Upper lobe of right lung (tissue), 1 donor: ENCODE results near the gene CCDC178. TPM values are rescaled to one million over a fixed set of nuclear protein-coding genes. Genes with fewer than 3 reads are reported as not detected.

Experiments
- ATAC-seq: fragments of 200-7000 bp; cut with Tn5 transposase; one replicate; pipeline ENCODE4 v1.9.1; 2020; ENCODE audit warnings: mild to moderate bottlenecking, moderate library complexity
- DNase-seq: peaks from one replicate; pipeline ENCODE4 v3.0.0-alpha.2; 2020
- H3K27ac ChIP-seq: fragments of 200-600 bp; one replicate; pipeline ENCODE4 v1.8.0; 2022
- H3K27me3 ChIP-seq: fragments of 200-600 bp; one replicate; pipeline ENCODE4 v1.8.0; 2022; ENCODE audit warnings: mild to moderate bottlenecking
- H3K36me3 ChIP-seq: fragments of 200-600 bp; one replicate; pipeline ENCODE4 v1.8.0; 2022
- H3K4me1 ChIP-seq: fragments of 200-600 bp; one replicate; pipeline ENCODE4 v1.8.0; 2022
- H3K4me3 ChIP-seq: fragments of 200-600 bp; one replicate; pipeline ENCODE4 v1.8.0; 2022; ENCODE audit warnings: mild to moderate bottlenecking
- H3K9me3 ChIP-seq: fragments of 200-600 bp; one replicate; pipeline ENCODE4 v1.8.0; 2022
- CTCF ChIP-seq: fragments of 200-600 bp; IDR thresholded peaks from one replicate; pipeline ENCODE4 v1.8.0; 2022; ENCODE audit warnings: antibody characterized with exemption
- intact Hi-C: fragments of 100-400 bp; cut with DNase I; formaldehyde crosslinking; loops from one replicate; pipeline ENCODE4 v1.11.0; 2022
- long read RNA-seq: library from polyadenylated mRNA; unstranded; transcript quantifications from one replicate; pipeline ENCODE4 v2.0.0, GENCODE V29; 2021
- total RNA-seq: library from RNA; stranded (reverse); fragmentation: NEBNext Ultra II Directional; extraction: Animal tissue kit (Norgen Biotek cat#: 25700); gene quantifications from one replicate; pipeline ENCODE4 v1.2.1, GENCODE V29; 2021
- donor health status: DM: no; HTN: yes; CAD: no; lungs with severe emphysema.

The CCDC178 gene, protein sequence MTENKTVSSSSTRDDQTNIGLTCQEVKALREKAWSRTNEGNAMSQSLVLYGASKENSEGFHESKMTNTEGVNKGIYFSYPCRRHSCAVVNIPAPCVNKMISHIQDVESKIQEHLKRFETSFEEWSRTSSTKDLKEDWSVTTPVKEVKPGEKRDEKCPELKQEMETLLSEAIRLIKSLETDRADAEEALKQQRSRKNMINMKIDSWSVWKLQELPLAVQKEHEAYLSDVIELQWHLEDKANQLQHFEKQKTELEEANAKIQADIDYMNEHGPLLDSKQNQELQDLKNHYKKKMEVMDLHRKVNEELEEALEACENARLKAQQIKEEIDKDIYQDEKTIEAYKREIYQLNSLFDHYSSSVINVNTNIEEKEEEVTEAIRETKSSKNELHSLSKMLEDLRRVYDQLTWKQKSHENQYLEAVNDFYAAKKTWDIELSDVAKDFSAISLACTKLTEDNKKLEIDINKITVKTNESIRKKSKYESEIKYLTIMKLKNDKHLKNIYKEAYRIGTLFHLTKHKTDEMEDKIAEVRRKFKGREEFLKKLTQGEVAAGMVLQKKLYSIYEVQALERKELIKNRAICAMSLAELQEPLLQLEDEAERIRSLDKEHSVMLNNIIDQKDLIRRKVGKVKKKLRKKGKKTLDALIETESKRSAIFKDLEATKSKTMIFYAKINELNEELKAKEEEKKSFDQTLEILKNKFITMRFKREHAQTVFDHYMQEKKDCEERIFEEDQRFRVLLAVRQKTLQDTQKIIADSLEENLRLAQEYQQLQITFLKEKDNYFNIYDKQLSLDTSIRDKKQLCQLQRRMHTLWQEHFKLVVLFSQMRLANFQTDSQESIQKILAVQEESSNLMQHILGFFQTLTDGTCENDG
- 2.5 TPM for total RNA-seq
- long read RNA-seq, partial matches to known transcripts = 0 of 1 reads
- long read RNA-seq, other reads (novel, unspliced or antisense) = 0 of 1 reads

GRCh38 chr18:33440060-33441043, at the start of gene CCDC178:
CCDC178 (minus strand) TSS chr18:33440721; CDS start chr18:33412088, 28,633 bp downstream.
- Histone ChIP-seq H3K9me3 (no peaks in the 10 kb centered on the region), H3K4me3 (peak within 1 kb of the TSS; percentile 45), H3K27me3 (no peaks in the 10 kb centered on the region), H3K27ac (no peak within 1 kb of the TSS), H3K36me3 (no peaks in the 10 kb centered on the region), H3K4me1 (peaks cover 4% of the 10 kb centered on the region)
- intact Hi-C loops = no loop called here
- peak; percentile 44 for TF ChIP-seq CTCF
- peak; percentile 75 for ATAC-seq
- peak; percentile 66 for DNase-seq

GRCh38 chr18:33483908-33484307, 43.4 kb upstream of the CCDC178 start:
- ATAC-seq (no peak), DNase-seq (no peak)
- H3K27me3 ChIP-seq = no peaks in the 10 kb centered on the region
- no peak overlapping the region for H3K4me3 ChIP-seq
- no peaks in the 10 kb centered on the region for H3K9me3 ChIP-seq
- intact Hi-C loops = no loop called here
- no peaks in the 10 kb centered on the region for H3K36me3 ChIP-seq
- no peak overlapping the region for H3K27ac ChIP-seq
- H3K4me1 ChIP-seq = no peaks in the 10 kb centered on the region
- no peak for TF ChIP-seq CTCF

- DNase-seq = no peak
- intact Hi-C loops = no loop called here
- Histone ChIP-seq H3K36me3 (no peaks in the 10 kb centered on the region), H3K4me1 (no peaks in the 10 kb centered on the region), H3K4me3 (no peak overlapping the region), H3K27ac (no peak overlapping the region), H3K9me3 (no peaks in the 10 kb centered on the region), H3K27me3 (no peaks in the 10 kb centered on the region)
- ATAC-seq = no peak
- no peak for TF ChIP-seq CTCF
Measured at GRCh38 chr18:33472509-33472908, 32.0 kb upstream of the CCDC178 start.

DNA sequence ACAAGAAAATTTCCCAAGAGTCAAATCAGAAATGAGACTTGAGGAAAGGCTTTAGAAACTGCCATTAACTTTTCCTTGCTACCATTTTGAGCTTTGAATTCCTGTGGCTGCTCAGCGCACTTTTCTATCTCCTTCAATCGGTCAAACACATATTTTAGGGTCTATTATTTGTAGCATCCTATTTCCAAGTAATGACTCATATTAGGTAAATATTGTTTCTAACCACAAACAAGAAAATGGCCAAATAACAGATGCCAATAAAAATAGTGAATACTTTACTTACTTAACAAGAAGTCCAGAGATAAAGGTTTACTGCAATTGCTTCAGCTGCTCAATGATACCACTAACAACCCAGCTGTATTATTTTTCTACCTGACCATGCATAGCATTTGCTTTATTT, 29.7 kb upstream of the CCDC178 start:
- no peaks in the 10 kb centered on the region for H3K4me1 ChIP-seq
- intact Hi-C loops = no loop called here
- ATAC-seq (no peak), DNase-seq (no peak)
- H3K27ac ChIP-seq = no peak overlapping the region
- no peak for TF ChIP-seq CTCF
- no peaks in the 10 kb centered on the region for H3K9me3 ChIP-seq
- H3K27me3 ChIP-seq = no peaks in the 10 kb centered on the region
- H3K36me3 ChIP-seq = no peaks in the 10 kb centered on the region
- H3K4me3 ChIP-seq = no peak overlapping the region

- no peak for DNase-seq
- TF ChIP-seq CTCF = no peak
- no peak overlapping the region for H3K27ac ChIP-seq
- no peak overlapping the region for H3K4me3 ChIP-seq
- ATAC-seq = no peak
- no peaks in the 10 kb centered on the region for H3K27me3 ChIP-seq
- no peaks in the 10 kb centered on the region for H3K9me3 ChIP-seq
- no peaks in the 10 kb centered on the region for H3K36me3 ChIP-seq
- intact Hi-C loops = no loop called here
- no peaks in the 10 kb centered on the region for H3K4me1 ChIP-seq
Measured at GRCh38 chr18:33469699-33470098, 29.2 kb upstream of the CCDC178 start.
